ENCODE data around the gene EXOSC2. TPM values are rescaled to one million over a fixed set of nuclear protein-coding genes. Genes with fewer than 3 reads are reported as not detected.

EXOSC2 gene
- total and polyA plus RNA-seq, 2 of the 8 experiments (the other 6 are each of a cell fraction or from before 2014, with no cell fraction given): 47.8 to 93.6 TPM

DNA sequence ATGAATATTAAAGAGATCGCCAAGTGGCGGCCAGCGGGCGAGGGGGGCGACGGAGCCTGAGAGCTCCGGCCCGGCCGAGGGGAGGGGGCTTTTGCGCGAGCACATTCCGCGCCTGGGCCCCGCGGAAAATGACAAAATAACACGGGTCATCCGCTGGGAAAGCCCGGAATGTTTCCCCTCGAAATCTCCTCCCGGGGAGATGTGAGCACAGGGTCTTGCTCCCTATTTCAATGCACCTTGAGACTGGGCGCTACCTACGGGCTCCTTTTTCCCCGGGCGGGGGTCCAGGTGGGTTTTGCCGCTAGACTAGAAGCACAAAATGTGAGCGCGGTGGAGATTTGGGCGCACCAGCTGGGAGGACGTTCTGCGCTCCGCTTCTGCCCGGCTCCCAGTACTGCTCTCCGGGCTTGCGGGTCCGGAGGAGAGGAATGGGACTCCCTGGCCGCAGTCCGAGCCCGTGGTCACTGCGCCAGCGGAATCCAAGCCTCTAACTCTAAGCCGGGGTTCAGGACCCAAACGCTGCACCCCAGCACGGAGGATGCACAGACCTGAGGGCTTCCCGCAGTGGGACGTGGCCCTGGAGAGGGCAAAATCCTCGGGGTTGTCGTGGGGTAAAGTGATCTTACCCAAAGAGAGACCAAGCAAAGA, 32.0 kb upstream of the EXOSC2 start:
- Histone ChIP-seq H3K4me3 (ENCODE audit: extremely low read depth in 1 of 4, insufficient read depth in 2 of 4, low read depth in 3 of 4, low read length in 4 of 4) (peak overlapping the region; percentile 14 to 62 (median 27); a peak in 6 of 8 replicates), H3K4me2 (ENCODE audit: insufficient read depth in 1 of 2, low read depth in 2 of 2, low read length in 2 of 2) (peak overlapping the region; percentile 62 to 74)
- CTCF ChIA-PET (ENCODE audit: partially characterized antibody): interaction anchor here (1.1 to 2.7 kb wide), 5 partner anchors 21 to 208 kb away, joined by 3 to 13 read pairs (median 8); no protein-coding TSS in a partner anchor

More for the DNA sequence above, 32.0 kb upstream of the EXOSC2 start:
- no peaks in the 10 kb centered on the region for H3K79me1 ChIP-seq (ENCODE audit: low read depth, low read length)
- no peak overlapping the region for H2BK5ac ChIP-seq (ENCODE audit: low read depth, low read length)
- peak; percentile 58 for TF ChIP-seq RNF2 (IDR thresholded peaks at IDR 0.05; ENCODE audit: borderline replicate concordance, low read depth, low read length, missing control alignments, poor library complexity, severe bottlenecking)
- TF ChIP-seq SUZ12 (IDR thresholded peaks at IDR 0.05; ENCODE audit: low read length): peak; percentile 22; the same call in 1 of the 2 replicates
- 0 out of 2 replicates have a peak, but pooled peaks have one; percentile 2 for TF ChIP-seq MAX (IDR thresholded peaks at IDR 0.05)
- TF ChIP-seq KDM4A (IDR thresholded peaks at IDR 0.05; ENCODE audit: low read depth, low read length, severe bottlenecking): no peak
- H2BK20ac ChIP-seq (ENCODE audit: low read length): no peak overlapping the region
- H4K91ac ChIP-seq (replicated peaks; ENCODE audit: insufficient read length, low read length): no peak overlapping the region
- H4K8ac ChIP-seq (ENCODE audit: extremely low read depth, insufficient read depth, low read length): peak overlapping the region; percentile 72
- no peak overlapping the region for H2AFZ ChIP-seq (ENCODE audit: low read length)
- H3K4me1 ChIP-seq (replicated peaks in 1 of 4; ENCODE audit: control insufficient read depth in 3 of 4, insufficient read depth in 4 of 4, low read length in 3 of 4): peaks cover 4 to 40% (median 24%) of the 10 kb centered on the region in 4 experiments
- no peak for FAIRE-seq
- no peak overlapping the region for H2BK120ac ChIP-seq (replicated peaks; ENCODE audit: low read depth, low read length)
- peaks cover 12% of the 10 kb centered on the region; the same call in 1 of the 2 replicates for H3K23me2 ChIP-seq (ENCODE audit: low read depth, low read length)
- no peak overlapping the region for H3K56ac ChIP-seq (replicated peaks; ENCODE audit: insufficient read length, low read depth, low read length)
- H3K79me2 ChIP-seq (ENCODE audit: control insufficient read depth in 1 of 2, insufficient read depth in 2 of 2, low read length in 2 of 2): no peaks in the 10 kb centered on the region
- H2BK15ac ChIP-seq (ENCODE audit: low read length): peak overlapping the region; percentile 40; the same call in 1 of the 2 replicates
- no peak overlapping the region for H4K5ac ChIP-seq (ENCODE audit: insufficient read length, low read depth, low read length)
- 5% methylated on average over 47 of the region's 47 CpGs; no CpG with 5 or more reads in 1 of the 2 experiments for WGBS, 2 experiments (ENCODE audit: extremely low coverage in 1 of 2, insufficient coverage in 1 of 2, insufficient read length in 1 of 2, insufficient replicate concordance in 2 of 2, low coverage in 1 of 2, low lambda C conversion rate in 2 of 2, missing lambda C conversion rate in 1 of 2)
- peaks cover 7 to 18% of the 10 kb centered on the region in 2 experiments for H4K20me1 ChIP-seq (replicated peaks in 1 of 2; ENCODE audit: control insufficient read depth in 1 of 2, insufficient read depth in 2 of 2, low read length in 2 of 2)
- peak overlapping the region; percentile 90; the same call in 1 of the 2 replicates for H2BK12ac ChIP-seq (ENCODE audit: low read depth, low read length)
- peak overlapping the region; percentile 42 for H3K18ac ChIP-seq (ENCODE audit: extremely low read depth, low read length)
- peaks cover 0 to 6% (median 0%) of the 10 kb centered on the region in 4 experiments; a peak in 1 of 8 replicates for H3K36me3 ChIP-seq (ENCODE audit: control insufficient read depth in 2 of 4, insufficient read depth in 4 of 4, low read length in 3 of 4)
- no peak overlapping the region for H3K27ac ChIP-seq (ENCODE audit: low read depth, low read length)
- H3K9ac ChIP-seq (replicated peaks in 1 of 4; ENCODE audit: extremely low read depth in 1 of 4, low read depth in 3 of 4, low read length in 3 of 4): no peak overlapping the region
- POLR2A ChIA-PET (ENCODE audit: partially characterized antibody): no interaction called here
- peaks cover 87 to 100% (median 96%) of the 10 kb centered on the region in 4 experiments for H3K27me3 ChIP-seq (replicated peaks in 1 of 4; ENCODE audit: control insufficient read depth in 3 of 4, extremely low read depth in 1 of 4, insufficient read depth in 3 of 4, low read length in 3 of 4)
- peak in 1 of 2 experiments; percentile 79 for DNase-seq (ENCODE audit: low read depth in 1 of 2, low spot score in 2 of 2)
- H3K14ac ChIP-seq (ENCODE audit: insufficient read length): no peak overlapping the region
- no peak overlapping the region for H3K23ac ChIP-seq (ENCODE audit: insufficient read length)
- H2AK5ac ChIP-seq (ENCODE audit: low read depth, low read length): no peak overlapping the region
- H3K9me3 ChIP-seq (ENCODE audit: insufficient read depth in 2 of 2, low read depth in 1 of 2, low read length in 1 of 2): peaks cover 6 to 8% of the 10 kb centered on the region in 2 experiments; a peak in 3 of 4 replicates
- no peak overlapping the region for H3K4ac ChIP-seq (replicated peaks; ENCODE audit: insufficient read length, low read depth, low read length)

Measured in H1 (cell line).